PC-3 (cell line): ENCODE results near the gene BMP2K.

ENCODE experiments used
- CTCF ChIP-seq: fragments of 300-600 bp; sonication (generic); conservative IDR thresholded peaks from 2 replicates; pipeline ENCODE4 v1.5.1; 2017; ENCODE audit warnings: antibody characterized with exemption, low read depth, mild to moderate bottlenecking, low read length
- EZH2 ChIP-seq: fragments of 300-600 bp; sonication (generic); IDR thresholded peaks from one replicate; pipeline ENCODE4 v1.6.1; 2017; ENCODE audit warnings: antibody characterized with exemption, mild to moderate bottlenecking, low read length; ENCODE audit not compliant: unreplicated experiment

- no peak for TF ChIP-seq CTCF
- no peak for TF ChIP-seq EZH2
Measured at GRCh38 chr4:78901882-78902281, 125.7 kb downstream of the BMP2K start.
